Activated effector memory CD4-positive, alpha-beta T cell treated with Interleukin-2 at 50 U/mL for 16 hours (primary cell): Measurements from ENCODE around the gene PSMB3.
"Not testable (repeated sequence)": the region's sequence is repeated elsewhere in the genome, so short reads cannot be mapped to it uniquely, and the experiment has no call there.

Experiments used
- DNase-seq: peaks from one replicate; pipeline ENCODE4 v3.0.0-alpha.2; 2020

PSMB3 gene

DNA sequence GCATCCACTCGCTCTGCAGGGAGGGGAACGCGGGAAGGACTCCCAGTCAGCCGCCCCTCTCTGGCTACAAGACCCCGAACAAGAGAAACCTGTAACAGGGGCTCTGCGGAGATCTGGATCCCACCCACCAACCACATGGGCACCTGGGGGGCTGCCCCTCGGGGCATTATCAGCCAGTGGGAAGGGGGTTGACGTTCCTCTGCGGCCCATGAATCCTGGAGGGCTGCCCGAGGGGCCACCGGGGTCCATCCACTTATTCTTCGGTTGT, 2.6 kb upstream of the PSMB3 start:
- no peak for DNase-seq

DNA sequence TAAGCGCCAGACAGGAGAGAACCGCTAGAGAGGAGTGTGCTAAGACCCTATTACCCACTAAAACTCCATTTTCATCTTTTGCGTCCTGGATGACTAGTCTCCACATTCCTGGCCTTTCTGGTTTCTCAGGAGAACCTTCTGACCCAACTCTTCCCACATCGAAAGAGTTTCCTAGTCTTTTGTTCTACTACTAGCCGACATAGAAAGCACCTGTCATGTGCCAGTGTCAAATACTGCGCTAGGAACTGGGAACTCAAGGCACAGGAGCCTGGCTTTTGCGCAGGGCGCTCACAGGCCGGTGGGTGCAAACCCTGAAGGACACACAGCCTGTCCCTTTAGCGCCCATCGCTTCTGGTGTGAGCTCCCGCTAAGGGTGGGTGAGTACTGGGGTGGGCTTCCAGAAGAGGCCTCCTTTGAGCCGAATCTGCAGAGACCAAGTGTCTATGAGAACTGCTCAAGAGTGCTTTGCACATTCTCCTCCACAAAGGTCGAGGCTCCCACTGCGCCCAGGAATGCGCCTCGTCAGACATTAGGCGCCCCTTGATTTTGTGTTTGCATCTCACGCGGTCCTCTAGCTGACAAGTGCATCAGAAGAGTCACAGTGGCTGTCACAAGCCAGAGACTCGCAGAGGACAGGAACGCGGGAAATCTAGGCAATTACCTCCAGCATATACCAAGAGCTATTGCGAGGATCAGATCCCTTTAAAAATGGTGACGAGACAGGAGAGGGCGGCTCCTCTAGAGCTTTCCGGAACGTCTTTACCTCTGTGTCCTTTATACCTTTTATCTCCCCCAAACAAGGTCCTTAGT, 2.0 kb upstream of the PSMB3 start:
- DNase-seq, result no peak

DNA sequence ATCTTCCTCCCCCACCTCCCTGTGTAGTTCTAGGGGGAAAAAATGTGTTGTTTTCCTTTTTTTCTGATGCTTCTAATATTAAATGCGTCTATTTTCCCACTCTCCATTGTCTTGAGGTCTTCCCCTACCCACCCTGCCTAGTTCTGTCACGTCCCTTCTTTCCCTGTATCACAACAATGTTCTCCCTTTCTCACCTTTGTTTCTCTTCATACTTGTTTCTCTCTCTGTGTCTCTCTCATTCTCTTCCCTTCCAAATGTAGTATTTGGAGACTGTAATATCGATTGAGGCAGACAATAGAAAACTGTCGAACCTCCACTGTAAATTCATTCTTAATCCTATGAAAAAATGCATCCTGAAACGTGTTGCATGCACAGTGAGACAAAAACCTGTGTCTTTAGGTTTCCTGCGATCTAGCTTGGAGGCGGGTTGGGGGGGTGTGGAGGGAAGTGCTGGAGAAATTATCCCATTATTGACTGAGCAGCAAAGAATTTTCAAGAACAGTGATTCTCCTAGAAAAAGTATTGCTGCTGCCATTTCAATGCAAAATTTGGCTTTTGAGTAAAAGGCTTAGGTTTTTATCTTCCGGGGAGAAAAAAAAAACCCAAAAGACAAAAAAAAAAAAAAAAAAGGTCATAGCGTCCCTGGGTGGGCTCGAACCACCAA, 1.3 kb upstream of the PSMB3 start:
- DNase-seq, result no peak

DNA sequence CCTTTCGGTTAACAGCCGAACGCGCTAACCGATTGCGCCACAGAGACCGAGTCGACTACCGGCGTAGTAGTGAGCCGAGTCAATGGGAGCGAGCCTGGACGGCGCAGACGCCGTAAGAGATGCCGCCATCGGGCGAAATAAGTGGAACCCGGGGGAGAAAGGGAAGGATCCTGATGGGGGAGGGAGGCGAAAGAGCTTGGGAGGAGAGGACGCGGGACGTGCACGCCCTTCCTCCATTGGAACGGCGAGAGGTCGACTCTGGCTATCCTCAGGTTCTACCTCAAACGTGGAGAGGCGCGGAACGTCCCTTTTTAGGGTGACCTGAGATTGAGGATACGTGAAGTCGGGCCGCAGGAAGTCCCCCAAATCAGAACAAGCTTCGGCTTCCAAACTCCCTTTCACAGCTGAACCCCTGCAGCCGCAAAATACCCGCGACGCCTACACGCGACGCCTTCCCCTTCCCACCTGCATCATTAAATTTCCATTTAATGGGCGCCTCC, 683 bp upstream of the PSMB3 start:
- peak; percentile 74 for DNase-seq

DNA sequence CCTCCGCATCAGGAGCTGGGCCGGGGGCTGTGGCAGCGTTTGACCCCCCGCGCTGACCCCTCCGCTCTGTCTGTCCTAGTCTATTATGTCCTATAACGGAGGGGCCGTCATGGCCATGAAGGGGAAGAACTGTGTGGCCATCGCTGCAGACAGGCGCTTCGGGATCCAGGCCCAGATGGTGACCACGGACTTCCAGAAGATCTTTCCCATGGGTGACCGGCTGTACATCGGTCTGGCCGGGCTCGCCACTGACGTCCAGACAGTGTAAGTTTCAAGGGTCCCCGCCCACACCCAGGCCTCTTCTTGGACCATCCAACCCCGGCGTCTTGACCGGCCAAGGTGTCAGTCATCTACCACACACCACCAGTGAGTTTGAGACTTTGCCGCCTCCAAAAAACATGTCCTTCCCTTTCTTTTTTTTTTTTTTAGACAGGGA, 548 bp downstream of the PSMB3 start:
- DNase-seq, result no peak

DNA sequence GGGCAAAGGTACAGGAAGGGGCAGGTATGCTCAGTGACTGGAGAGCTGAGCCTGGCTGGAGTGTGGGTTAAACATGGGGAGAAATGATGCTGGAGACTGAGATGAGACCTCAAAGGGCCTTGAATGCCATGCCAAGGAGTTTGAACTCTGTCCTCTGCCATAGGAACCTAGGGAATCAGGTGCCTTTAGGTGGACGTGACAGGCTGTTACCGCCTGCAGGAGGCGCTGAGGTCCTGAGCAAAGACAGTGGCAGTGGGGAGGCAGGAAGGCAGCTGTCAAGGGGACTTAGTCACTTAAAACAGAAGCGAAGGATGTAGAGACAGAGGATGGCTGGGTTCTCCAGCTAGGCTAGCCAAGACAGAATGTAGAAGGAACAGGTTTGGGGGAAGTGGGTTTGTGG, 9.1 kb downstream of the PSMB3 start:
- DNase-seq, result no peak

DNA sequence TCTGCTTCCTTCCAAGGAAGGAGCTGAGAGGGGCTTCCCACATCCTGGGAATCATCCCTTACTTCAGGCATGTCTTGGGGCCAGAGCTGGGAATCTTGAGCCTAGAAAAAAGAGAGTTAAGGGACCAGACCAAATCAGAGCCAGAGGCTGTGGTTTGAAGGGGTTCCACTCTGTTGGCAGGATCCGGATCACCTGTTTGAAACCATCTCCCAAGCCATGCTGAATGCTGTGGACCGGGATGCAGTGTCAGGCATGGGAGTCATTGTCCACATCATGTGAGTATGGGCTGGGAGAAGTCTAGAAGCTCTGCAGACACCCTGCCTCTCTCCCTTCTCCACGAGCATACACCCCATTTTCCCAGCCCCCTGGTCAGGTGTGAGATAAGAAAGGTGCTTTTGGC, 9.7 kb downstream of the PSMB3 start:
- no peak for DNase-seq

DNA sequence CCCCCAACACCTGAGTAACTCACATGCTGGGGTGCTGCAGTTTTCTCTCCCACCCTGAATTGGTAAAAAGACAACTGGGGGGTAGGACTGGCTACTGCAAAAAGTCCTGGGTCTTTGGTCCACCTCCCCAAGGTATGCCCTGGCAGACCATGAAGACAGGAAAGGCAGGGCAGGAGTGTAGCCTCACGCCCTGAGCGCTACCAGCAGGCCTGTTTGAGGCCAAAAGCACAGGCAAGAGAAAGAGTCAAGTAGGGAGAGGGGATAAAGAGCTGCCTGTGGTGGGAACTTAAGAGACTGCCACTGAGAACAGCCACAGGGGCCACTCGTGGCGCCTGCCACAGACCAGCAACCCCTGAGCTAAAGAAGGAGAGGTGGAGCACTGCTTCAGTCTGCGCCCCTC, 13.8 kb downstream of the PSMB3 start:
- DNase-seq, result no peak

DNA sequence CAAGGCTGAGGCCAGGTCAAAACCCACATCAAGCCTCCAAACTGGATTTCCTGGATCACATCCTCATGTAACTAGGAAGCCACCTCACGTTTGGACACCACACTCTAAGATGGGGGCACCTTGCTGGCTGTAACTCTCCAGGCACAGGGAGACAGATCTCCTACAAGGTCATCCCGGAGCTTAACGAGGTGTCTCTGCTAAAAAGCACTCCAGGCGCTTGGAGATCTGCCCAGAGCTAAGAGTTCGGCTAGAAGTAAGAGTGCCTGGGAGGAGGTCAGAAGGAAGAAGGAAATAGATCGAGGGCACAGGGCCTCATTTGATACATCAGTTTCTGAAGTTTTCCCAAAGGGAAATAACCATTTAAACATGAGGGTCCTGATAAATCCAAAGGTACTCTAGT, 15.9 kb downstream of the PSMB3 start:
- DNase-seq, result no peak

DNA sequence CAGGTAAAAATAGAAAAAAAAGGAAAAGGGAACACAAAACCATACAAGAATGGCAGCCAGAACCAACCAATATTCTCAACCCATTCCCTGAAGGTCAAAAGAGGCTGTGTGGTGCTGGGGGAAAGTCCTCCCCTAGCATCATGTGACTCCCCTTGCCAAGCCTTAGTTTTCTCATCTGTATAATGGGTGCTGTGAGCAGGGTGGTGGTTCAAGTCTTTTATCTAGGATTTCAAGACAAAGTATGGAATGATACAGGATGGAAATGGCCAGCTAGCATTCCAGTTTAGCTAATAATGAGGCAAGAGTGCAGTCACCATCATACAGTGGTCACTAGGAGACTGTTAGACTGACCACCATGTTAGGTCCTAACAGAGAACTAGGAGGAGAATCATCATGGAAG, 20.7 kb downstream of the PSMB3 start:
- no peak for DNase-seq

DNA sequence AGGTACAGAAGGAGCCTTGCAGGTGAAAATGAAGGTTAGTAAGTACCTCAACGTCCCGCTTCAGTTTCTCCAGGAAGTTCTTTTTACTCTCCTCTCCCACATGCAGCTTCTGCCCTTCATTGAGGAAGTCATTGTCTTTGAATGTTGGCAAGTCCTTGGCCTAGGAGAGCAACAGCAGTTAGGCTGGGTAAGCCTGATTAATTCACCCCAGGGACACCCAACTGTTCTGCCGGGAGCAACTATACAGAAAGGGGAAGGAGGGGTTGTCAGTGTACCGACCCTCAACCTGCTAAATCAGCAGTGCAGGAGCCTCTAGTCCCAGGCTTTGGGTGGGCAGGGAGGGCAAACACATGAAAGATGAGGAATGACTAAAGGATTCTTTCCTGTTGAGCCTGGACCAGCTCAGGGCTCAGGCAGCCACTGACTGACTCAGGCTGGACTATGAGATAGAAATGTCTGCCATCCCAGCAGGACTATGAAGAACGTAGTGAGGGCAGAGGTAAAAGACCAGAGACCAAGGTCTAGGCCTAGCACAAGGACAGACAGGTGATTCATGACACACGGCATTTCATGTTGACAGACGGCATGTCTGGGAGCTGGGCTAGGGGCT, 25.2 kb downstream of the PSMB3 start:
- DNase-seq, result no peak

DNA sequence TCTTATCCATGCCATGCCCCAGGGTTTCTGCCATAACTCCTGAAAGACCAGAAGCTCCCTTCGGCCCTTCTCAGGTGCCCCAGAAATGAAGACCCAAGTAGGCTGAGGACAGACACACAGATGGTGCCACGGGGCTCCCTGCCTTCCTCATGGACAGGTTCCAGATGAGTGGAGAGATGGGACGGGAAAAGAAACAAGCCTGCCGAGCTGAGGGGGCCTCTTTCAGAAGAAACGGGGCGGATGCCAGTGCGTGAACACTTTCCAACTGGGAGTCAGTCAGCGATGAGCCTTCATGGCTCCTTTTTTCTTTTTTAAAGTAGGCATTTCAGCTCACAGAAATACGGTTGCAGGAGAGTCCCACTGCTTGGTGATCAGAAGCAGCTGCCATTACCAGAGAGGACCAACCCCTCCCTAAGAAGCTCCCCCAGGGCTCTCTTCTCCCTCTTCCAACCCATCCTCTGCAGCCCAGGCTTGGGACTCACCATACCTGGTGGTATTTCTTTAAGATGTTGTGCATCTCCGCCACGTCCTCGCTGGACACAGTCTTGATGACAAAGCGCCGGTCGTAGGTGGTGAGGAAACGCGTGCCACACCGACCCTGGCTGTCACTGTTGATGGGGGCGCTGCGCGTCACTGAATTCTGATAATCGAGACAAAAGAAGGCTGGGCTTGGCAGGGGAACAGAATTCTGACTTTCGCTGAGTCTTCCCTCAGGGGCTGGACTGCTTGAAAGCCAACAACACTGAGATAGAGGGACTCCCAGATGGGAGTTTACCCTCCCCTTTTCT, 27.6 kb downstream of the PSMB3 start:
- DNase-seq, result no peak

DNA sequence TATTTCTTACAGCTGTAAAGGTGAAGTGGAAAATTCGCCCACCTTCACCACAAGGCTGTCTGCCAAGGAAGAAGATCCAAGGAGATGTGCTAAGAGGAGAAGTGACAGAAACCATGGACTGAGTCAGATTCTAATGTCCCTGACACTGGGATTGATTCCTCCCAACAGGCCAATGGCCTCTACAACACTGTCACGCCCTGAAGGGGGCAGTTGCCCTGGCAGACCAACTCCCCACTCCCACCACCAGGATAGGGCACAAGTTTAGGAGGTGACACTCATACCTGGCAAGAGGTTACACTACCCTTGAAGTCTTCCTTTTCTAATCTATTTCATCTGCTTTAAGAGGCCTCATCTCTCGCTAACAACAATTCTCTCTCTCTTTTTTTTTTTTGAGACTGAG, 30.7 kb downstream of the PSMB3 start:
- no peak for DNase-seq

DNA sequence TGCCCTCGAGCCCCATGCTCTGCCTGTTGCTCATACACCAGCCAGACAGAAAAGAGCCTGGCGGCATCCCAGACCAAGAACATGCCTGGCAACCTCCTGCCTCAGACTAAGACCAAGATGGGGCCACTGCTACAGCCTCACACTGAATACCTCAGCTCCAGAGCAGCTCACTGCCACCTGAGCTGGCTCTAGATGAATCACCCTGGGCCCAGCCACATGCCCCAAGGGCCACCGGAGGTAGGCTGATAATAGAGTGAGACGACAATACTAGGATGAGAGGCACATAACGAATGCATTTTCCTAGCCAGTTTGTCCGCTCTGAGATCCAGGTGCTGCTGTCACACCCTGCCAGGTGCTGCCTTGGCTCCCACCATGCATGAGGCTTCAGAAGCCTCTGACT, 33.8 kb downstream of the PSMB3 start:
- no peak for DNase-seq

DNA sequence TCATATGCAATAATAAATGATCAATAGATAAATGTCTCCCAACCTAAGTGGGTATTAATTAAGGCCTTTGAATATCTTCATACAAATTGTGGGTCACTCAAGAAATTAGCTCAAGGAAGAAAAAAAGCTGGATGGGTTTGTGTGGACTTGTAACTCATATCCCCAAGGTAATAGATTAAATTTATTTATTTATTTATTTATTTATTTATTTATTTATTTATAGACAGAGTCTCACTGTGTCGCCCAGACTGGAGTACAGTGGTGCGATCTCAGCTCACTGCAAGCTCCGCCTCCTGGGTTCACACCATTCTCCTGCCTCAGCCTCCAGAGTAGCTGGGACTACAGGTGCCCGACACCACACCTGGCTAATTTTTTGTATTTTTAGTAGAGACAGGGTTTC, 35.5 kb downstream of the PSMB3 start:
- not testable (repeated sequence) for DNase-seq

DNA sequence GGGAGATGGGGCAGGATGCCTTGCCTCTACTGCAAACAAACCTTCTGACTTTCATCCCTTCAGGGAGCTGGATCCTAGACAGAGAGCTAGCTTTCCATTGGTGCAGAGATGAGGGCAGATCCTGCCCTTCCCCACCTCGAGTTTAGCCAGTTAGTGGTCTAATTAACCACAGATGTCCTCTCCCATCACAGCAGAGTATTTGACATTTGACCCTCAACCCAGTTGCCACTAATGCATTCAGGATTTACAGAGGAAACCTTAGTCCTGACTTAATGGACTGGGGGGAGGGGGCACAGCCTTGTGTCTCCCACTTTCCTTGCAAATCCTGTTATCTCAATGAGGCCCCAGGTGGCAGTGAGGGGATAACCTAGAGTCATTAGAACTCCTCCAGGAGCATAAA, 36.6 kb downstream of the PSMB3 start:
- no peak for DNase-seq

DNA sequence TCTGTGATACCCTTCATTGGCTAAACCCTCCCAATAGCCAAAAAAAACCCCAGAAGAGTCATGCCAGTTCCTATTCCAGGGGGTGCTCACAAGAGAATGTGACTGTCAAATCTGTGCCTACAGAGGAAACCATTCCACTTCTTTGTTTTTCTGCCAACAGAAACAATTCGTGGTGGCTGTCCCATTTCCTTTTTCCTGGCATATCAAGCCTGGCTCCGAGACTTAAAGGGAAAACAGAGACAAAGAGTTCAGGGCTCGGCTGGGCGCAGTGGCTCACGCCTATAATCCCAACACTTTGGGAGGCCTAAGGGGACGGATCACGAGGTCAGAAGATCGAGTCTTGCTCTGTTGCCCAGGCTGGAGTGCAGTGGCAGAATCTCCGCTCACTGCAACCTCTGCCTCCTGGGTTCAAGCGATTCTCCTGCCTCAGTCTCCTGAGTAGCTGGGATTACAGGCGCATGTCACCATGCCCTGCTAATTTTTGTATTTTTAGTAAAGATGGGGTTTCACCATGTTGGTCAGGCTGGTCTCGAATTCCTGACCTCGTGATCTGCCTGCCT, 37.7 kb downstream of the PSMB3 start:
- DNase-seq, result not testable (repeated sequence)

DNA sequence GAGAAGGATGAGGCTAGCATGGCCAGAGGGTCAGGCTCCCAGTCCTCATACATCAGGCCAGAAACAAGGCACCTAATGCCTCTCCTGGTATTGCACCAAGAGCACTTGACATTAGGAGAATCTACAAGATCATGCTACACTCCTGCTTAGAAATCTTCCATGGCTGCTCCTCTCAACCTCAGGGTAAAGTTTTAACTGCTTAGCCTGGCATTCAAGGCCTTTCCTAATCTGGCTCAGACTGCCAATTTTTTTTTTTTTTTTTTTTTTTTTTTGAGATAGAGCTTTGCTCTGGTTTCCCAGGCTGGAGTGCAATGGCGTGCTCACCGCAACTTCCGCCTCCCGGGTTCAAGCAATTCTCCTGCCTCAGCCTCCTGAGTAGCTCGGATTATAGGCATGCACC, 38.6 kb downstream of the PSMB3 start:
- DNase-seq, result no peak

DNA sequence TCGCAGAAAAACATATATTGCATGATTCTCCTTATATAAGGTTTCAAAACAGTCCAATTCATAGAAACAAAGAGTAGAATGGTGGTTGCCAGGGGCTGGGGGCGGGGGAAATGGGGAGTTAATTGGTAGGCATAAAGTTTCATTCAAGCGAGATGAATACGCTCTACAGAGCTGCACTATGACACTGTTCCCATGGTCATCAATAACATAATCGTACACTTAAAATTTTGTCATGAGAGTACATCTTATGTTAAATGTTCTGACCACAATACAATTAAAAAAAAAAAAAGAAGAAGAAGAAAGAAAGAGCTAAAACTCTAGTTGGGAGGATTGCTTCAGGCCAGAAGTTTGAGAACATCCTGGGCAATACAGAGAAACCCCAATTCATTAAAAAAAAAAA, 41.7 kb downstream of the PSMB3 start:
- no peak for DNase-seq

DNA sequence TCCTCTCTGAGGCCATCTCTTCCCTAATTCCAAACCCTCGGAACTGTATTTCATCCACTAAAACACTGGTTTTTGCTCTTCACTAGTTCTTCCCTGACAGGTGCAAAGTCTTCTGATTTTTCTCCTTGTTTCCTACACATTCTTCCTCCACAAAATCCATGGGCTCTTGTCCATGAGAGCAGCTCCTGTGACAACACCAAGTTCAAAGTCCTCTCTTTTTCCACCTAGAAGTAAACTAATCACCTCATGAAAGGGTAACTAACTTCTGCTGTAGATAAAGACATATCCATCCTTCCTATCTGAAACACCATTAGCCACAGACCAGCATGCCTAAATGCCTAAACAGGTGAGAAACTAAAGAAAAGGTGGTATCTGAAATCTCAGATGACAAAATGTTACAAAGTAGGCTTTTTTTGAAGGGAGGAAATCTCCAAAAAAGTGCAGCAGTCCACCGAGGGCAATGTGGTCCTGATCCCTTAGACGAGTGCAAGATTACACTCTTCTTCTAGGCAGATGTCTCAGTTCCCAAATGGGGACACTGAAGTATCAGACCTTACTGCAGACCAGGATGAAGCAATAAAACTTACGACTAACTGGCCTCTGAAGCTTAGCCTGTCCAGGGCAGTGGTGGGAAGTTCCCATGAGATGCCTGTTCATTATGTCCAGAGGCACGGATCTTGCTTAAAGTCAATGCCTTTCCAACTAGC, 44.1 kb downstream of the PSMB3 start:
- no peak for DNase-seq

DNA sequence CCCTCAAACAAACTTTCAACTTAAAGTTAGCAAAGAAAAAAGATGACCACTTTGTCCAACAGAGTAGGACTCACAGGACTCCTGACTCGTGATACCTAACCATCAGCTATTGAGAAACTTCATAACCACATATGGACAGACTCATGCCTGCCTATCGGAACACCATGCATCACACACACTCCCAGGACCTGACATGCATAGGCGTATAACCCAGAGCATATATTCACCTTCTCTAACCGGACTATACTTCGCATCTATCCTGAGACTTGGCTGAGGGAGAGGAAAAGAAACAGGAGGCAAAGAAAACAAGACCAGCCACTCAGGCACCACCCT, 44.6 kb downstream of the PSMB3 start:
- no peak for DNase-seq

DNA sequence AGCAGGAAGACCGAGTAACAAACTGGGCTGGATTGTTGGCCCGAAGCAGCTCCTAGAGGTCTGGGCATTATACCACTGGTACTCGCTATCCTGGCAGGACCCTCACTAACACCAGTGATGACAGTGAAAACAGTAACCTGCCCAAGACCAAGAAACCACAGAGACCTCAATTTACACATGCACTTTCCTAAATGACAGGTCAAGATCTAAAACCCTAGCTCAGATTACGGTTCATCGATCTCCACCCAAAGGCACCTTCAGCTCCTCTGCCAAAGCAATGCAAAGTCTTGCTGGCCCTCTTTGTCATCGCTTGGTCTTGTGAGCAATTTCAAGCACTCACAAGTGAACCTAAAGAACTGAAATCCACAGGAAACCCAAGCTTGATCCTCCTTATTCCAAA, 45.3 kb downstream of the PSMB3 start:
- no peak for DNase-seq
